Stomach (tissue), 9 donors: ENCODE results near the gene PCBP2. TPM values are rescaled to one million over a fixed set of nuclear protein-coding genes. Genes with fewer than 3 reads are reported as not detected.
A peak's percentile ranks its signal among the peaks of the same experiment; 100 is the strongest.

Source experiments
- DNase-seq, 2 donors: peaks; one replicate each; pipeline versions ENCODE4 v3.0.0 to v3.0.0-alpha.2; 2013 to 2019
- H3K27ac ChIP-seq, 5 donors: fragments of 200-600 bp in 4 of 5; sonication (generic) in 4 of 5; one replicate each; pipeline ENCODE4 v1.5.1; 2013 to 2019; ENCODE audit warnings: mild to moderate bottlenecking in 1 of 5, moderate library complexity in 1 of 5
- H3K27me3 ChIP-seq, 3 donors: fragments of 200-600 bp; sonication (generic); one replicate each; pipeline ENCODE4 v1.5.1; 2017 to 2019; ENCODE audit warnings: mixed run types in 1 of 3
- H3K36me3 ChIP-seq, 4 donors: fragments of 200-600 bp; sonication (generic); 1 replicate in 3 of 4; 2 replicates in 1 of 4; pipeline ENCODE4 v1.5.1; 2016 to 2019
- H3K4me1 ChIP-seq, 4 donors: fragments of 200-600 bp; sonication (generic); one replicate each; pipeline ENCODE4 v1.5.1; 2016 to 2019
- H3K4me3 ChIP-seq, 4 donors: fragments of 200-600 bp; sonication (generic) in 3 of 4; one replicate each; pipeline ENCODE4 v1.5.1; 2016 to 2019; ENCODE audit warnings: mild to moderate bottlenecking in 1 of 4
- H3K9me3 ChIP-seq, 4 donors: fragments of 200-600 bp; sonication (generic); one replicate each; pipeline ENCODE4 v1.5.1; 2016 to 2019
- CTCF ChIP-seq, 7 experiments: fragments of 450-650 bp in 4 of 7; fragments of 200-600 bp in 3 of 7; sonication (generic) in 3 of 7; IDR thresholded peaks; one replicate each; pipeline ENCODE4 v1.5.1; 2016 to 2019; ENCODE audit warnings: antibody characterized with exemption in 7 of 7, control low read depth in 2 of 7, mild to moderate bottlenecking in 1 of 7
- EP300 ChIP-seq: sonication (generic); formaldehyde crosslinking; IDR thresholded peaks from one replicate; pipeline ENCODE4 v1.6.1; 2017; ENCODE audit warnings: antibody characterized with exemption
- POLR2A ChIP-seq, 4 donors: fragments of 450-650 bp; IDR thresholded peaks; one replicate each; pipeline ENCODE4 v1.6.1; 2016; ENCODE audit warnings: antibody characterized with exemption in 4 of 4, control low read depth in 2 of 4, mild to moderate bottlenecking in 1 of 4, moderate library complexity in 1 of 4
- POLR2AphosphoS5 ChIP-seq, 3 donors: sonication (generic); formaldehyde crosslinking; IDR thresholded peaks; one replicate each; pipeline ENCODE4 v1.6.1; 2016; ENCODE audit warnings: antibody characterized with exemption in 3 of 3
- WGBS, 5 donors: extraction: QIAGEN DNeasy Blood & Tissue Kit in 3 of 5; methylation state at CpG; one replicate each; pipeline versions ENCODE4 v1.1.5 to v1.1.7; 2013 to 2018; 5-methylcytosine and 5-hydroxymethylcytosine counted together
- intact Hi-C: fragments of 100-400 bp; cut with DNase I; formaldehyde crosslinking; loops from one replicate; pipeline ENCODE4 v1.15.1; 2023; ENCODE audit warnings: low total_unique reads
- polyA plus RNA-seq, 3 donors: library from polyadenylated mRNA; stranded (reverse); fragments of 200-250 nt; gene quantifications; one replicate each; pipeline ENCODE4 v1.2.3, GENCODE V29; 2013
- total RNA-seq, 5 donors: library from RNA; depleted of rRNA; stranded (reverse); fragments of >200 nt; gene quantifications; one replicate each; pipeline versions ENCODE4 v1.1.0 to v1.2.3, GENCODE V29; 2014 to 2016
- donor health status: healthy with polysubstance abuse.
- donor health status: Bipolar disorder and iron deficiency.
- donor health status: healthy.

Gene PCBP2
- total and polyA plus RNA-seq, 8 donors, result 109 to 714 (median 458) TPM

- Histone ChIP-seq H3K4me3 (no peak overlapping the region), H3K27ac (no peak overlapping the region), H3K27me3 (no peaks in the 10 kb centered on the region), H3K36me3 (peaks cover 89 to 100% (median 100%) of the 10 kb centered on the region in 4 donors), H3K4me1 (peaks cover 22 to 75% (median 42%) of the 10 kb centered on the region in 4 donors), H3K9me3 (no peaks in the 10 kb centered on the region)
- no peak for DNase-seq
- intact Hi-C loops, result no loop called here
- no peak for TF ChIP-seq CTCF (IDR thresholded peaks at IDR 0.05)
- TF ChIP-seq EP300, result no peak
- no peak for TF ChIP-seq POLR2A (IDR thresholded peaks at IDR 0.05)
- no peak for TF ChIP-seq POLR2AphosphoS5 (IDR thresholded peaks at IDR 0.05)
- 73 to 91% (median 88%) methylated on average over 1 of the region's 1 CpG for WGBS, 5 donors
These were observed 20.2 kb downstream of the PCBP2 start for GRCh38 chr12:53472056-53472582.

- Histone ChIP-seq H3K4me3 (no peak overlapping the region), H3K27me3 (no peaks in the 10 kb centered on the region), H3K36me3 (peaks cover 88 to 100% (median 100%) of the 10 kb centered on the region in 4 donors), H3K9me3 (no peaks in the 10 kb centered on the region), H3K27ac (peak overlapping the region in 1 of 5 donors; percentile 52), H3K4me1 (peaks cover 22 to 95% (median 49%) of the 10 kb centered on the region in 4 donors)
- no peak for TF ChIP-seq POLR2AphosphoS5 (IDR thresholded peaks at IDR 0.05)
- no peak for TF ChIP-seq CTCF (IDR thresholded peaks at IDR 0.05)
- no peak for TF ChIP-seq POLR2A (IDR thresholded peaks at IDR 0.05)
- TF ChIP-seq EP300, result no peak
- WGBS, 5 donors, result 51 to 74% (median 59%) methylated on average over 2 of the region's 2 CpGs
- no peak for DNase-seq
- intact Hi-C loops, result no loop called here
These were observed 22.2 kb downstream of the PCBP2 start for GRCh38 chr12:53474077-53474476.

- 57 to 74% (median 59%) methylated on average over 13 of the region's 13 CpGs for WGBS, 5 donors
- no peak for DNase-seq
- peaks cover 22 to 96% (median 51%) of the 10 kb centered on the region in 4 donors for H3K4me1 ChIP-seq
- no peaks in the 10 kb centered on the region for H3K9me3 ChIP-seq
- no peaks in the 10 kb centered on the region for H3K27me3 ChIP-seq
- intact Hi-C loops, result no loop called here
- TF ChIP-seq EP300, result no peak
- TF ChIP-seq CTCF (IDR thresholded peaks at IDR 0.05), result no peak
- TF ChIP-seq POLR2A (IDR thresholded peaks at IDR 0.05), result no peak
- no peak for TF ChIP-seq POLR2AphosphoS5 (IDR thresholded peaks at IDR 0.05)
- peak overlapping the region in 1 of 4 donors; percentile 21 for H3K4me3 ChIP-seq
- H3K36me3 ChIP-seq, result peaks cover 86 to 100% (median 100%) of the 10 kb centered on the region in 4 donors
- H3K27ac ChIP-seq, result peak overlapping the region in 3 of 5 donors; percentile 23 to 56 (median 52)
These were observed 22.9 kb downstream of the PCBP2 start for GRCh38 chr12:53474819-53475218.

GRCh38 chr12:53476769-53477209, 24.9 kb downstream of the PCBP2 start:
- no peak for DNase-seq
- peaks cover 23 to 97% (median 57%) of the 10 kb centered on the region in 4 donors for H3K4me1 ChIP-seq
- TF ChIP-seq EP300 (no peak), POLR2AphosphoS5 (IDR thresholded peaks at IDR 0.05) (no peak), POLR2A (IDR thresholded peaks at IDR 0.05) (no peak), CTCF (IDR thresholded peaks at IDR 0.05) (no peak)
- intact Hi-C loops, result no loop called here
- H3K27ac ChIP-seq, result peak overlapping the region in 3 of 5 donors; percentile 13 to 42 (median 24)
- H3K9me3 ChIP-seq, result no peaks in the 10 kb centered on the region
- 47 to 65% (median 59%) methylated on average over 2 of the region's 2 CpGs for WGBS, 5 donors
- H3K27me3 ChIP-seq, result no peaks in the 10 kb centered on the region
- H3K36me3 ChIP-seq, result peaks cover 87 to 100% (median 100%) of the 10 kb centered on the region in 4 donors
- H3K4me3 ChIP-seq, result no peak overlapping the region
